Mammary epithelial cell (primary cell): Measurements from ENCODE around the gene KCNIP1.

Experiments used
- CTCF ChIP-seq, 2 donors: IDR thresholded peaks in 1 of 2; conservative IDR thresholded peaks in 1 of 2; 2 replicates each; pipeline ENCODE4 v1.5.1; 2011 to 2012; ENCODE audit warnings: inconsistent platforms in 2 of 2, low read length in 2 of 2, mild to moderate bottlenecking in 2 of 2, control low read depth in 1 of 2, low read depth in 1 of 2; ENCODE audit not compliant: insufficient read depth in 1 of 2; ENCODE audit errors: extremely low read depth in 1 of 2
- EZH2 ChIP-seq: IDR thresholded peaks from 2 replicates; pipeline ENCODE4 v1.6.1; 2012; ENCODE audit warnings: low read length, inconsistent platforms, borderline replicate concordance

GRCh38 chr5:170650850-170651249, 147.0 kb downstream of the KCNIP1 start:
- TF ChIP-seq EZH2 = no peak
- TF ChIP-seq CTCF (conservative IDR thresholded peaks at IDR 0.05 in 1 of 2, IDR thresholded peaks at IDR 0.05 in 1 of 2; ENCODE audit: extremely low read depth in 1 of 2, insufficient read depth in 1 of 2, low read depth in 1 of 2, low read length in 2 of 2) = no peak
